B cell (primary cell): Measurements from ENCODE around the gene GSDME.

Source experiments
- CTCF ChIP-seq: fragments of 200-600 bp; IDR thresholded peaks from one replicate; pipeline ENCODE4 v1.8.0; 2022; ENCODE audit warnings: antibody characterized with exemption, mild to moderate bottlenecking
- EZH2 ChIP-seq: IDR thresholded peaks from 2 replicates; pipeline ENCODE4 v1.6.1; 2012; ENCODE audit warnings: borderline replicate concordance, low read depth, mild to moderate bottlenecking, moderate library complexity, low read length; ENCODE audit not compliant: insufficient read depth, poor library complexity, severe bottlenecking

DNA sequence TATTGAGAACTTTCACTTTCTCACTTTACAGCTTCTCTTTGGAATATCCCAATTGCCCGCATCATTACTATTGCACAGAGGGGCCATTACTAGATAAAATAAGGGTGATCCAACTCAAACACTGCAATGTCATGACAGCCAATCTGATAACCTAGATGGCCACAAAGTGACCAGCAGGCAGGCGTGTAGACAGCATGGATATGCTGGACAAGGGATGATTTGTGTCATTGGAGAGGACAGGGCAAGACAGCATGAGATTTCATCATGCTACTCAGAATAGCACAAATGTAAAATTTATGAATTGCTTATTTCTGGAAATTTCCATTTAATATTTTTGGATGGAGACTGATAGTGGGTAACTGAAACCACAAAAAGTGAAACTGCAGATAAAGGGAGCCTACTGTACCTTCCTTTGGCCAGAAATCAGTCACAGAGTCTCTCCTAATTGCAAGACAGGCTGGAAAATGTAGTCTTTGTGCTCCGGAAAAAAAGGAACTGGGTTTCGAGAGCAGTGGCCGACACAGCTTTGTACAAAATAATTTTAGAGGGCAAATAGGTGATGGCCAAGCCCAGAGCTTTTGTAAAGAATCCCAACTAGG is 6.1 kb upstream of the GSDME start:
- TF ChIP-seq EZH2 (no peak), CTCF (no peak)
